B cell (primary cell): ENCODE data around the gene PEX19. TPM values are rescaled to one million over a fixed set of nuclear protein-coding genes. Genes with fewer than 3 reads are reported as not detected.

Experiments used
- ATAC-seq: fragments of 200-7000 bp; cut with Tn5 transposase; one replicate; pipeline ENCODE4 v1.10.0; 2021; ENCODE audit warnings: low read depth, mild to moderate bottlenecking, moderate number of reproducible peaks, moderate library complexity
- CTCF ChIA-PET: fragments of 350-600 bp; sonication (Branson Sonifier 250); formaldehyde crosslinking; loops from one replicate; lab custom pipeline; 2021; ENCODE audit warnings: antibody characterized with exemption, inconsistent platforms; lab: Charles Lee
- POLR2A ChIA-PET: fragments of 350-600 bp; sonication (Branson Sonifier 250); formaldehyde crosslinking; loops from one replicate; lab custom pipeline; 2021; ENCODE audit warnings: antibody characterized with exemption; lab: Charles Lee
- DNase-seq: peaks from one replicate; pipeline ENCODE4 v3.0.0; 2013
- H2AFZ ChIP-seq: 2 replicates; pipeline ENCODE4 v1.6.1; 2012; ENCODE audit warnings: mild to moderate bottlenecking, low read depth, low read length; ENCODE audit not compliant: insufficient read depth, poor library complexity, severe bottlenecking
- H3K27ac ChIP-seq, 2 donors: 1 replicate in 1 of 2; 2 replicates in 1 of 2; pipeline ENCODE4 v1.5.1; 2012 to 2013; ENCODE audit warnings: low read length in 2 of 2, mild to moderate bottlenecking in 2 of 2, moderate library complexity in 1 of 2
- H3K27me3 ChIP-seq, 4 experiments: fragments of 200-600 bp in 1 of 4; sonication (generic) in 1 of 4; replicated peaks in 1 of 4; 1 replicate in 2 of 4; 2 replicates in 2 of 4; pipeline versions ENCODE4 v1.6.1 to v1.7.0; 2013 to 2016; ENCODE audit warnings: low read length in 3 of 4, mild to moderate bottlenecking in 2 of 4, mixed read lengths in 1 of 4, moderate library complexity in 1 of 4; ENCODE audit not compliant: insufficient read depth in 4 of 4, control insufficient read depth in 3 of 4; ENCODE audit errors: control extremely low read depth in 1 of 4
- H3K36me3 ChIP-seq, 2 experiments: replicated peaks in 1 of 2; 1 replicate in 1 of 2; 2 replicates in 1 of 2; pipeline versions ENCODE4 v1.6.1 to v1.7.1; 2013; ENCODE audit warnings: low read length in 1 of 2; ENCODE audit not compliant: insufficient read depth in 2 of 2, control insufficient read depth in 1 of 2; ENCODE audit errors: control extremely low read depth in 1 of 2, extremely low read depth in 1 of 2
- H3K4me1 ChIP-seq, 2 donors: fragments of 200-600 bp in 1 of 2; sonication (generic) in 1 of 2; 1 replicate in 1 of 2; 2 replicates in 1 of 2; pipeline versions ENCODE4 v1.5.1 to v1.6.1; 2013 to 2017; ENCODE audit warnings: low read length in 2 of 2; ENCODE audit not compliant: control insufficient read depth in 2 of 2, insufficient read depth in 2 of 2
- H3K4me2 ChIP-seq: replicated peaks from 2 replicates; pipeline ENCODE3; 2012; ENCODE audit warnings: mild to moderate bottlenecking, low read depth, low read length; ENCODE audit not compliant: poor library complexity, severe bottlenecking
- H3K4me3 ChIP-seq, 5 experiments: fragments of 200-600 bp in 1 of 5; sonication (generic) in 1 of 5; 1 replicate in 3 of 5; 2 replicates in 2 of 5; pipeline versions ENCODE4 v1.5.1 to v1.7.0; 2011 to 2016; ENCODE audit warnings: low read length in 4 of 5, mild to moderate bottlenecking in 4 of 5, low read depth in 2 of 5, control low read depth in 1 of 5, moderate library complexity in 1 of 5; ENCODE audit not compliant: insufficient read depth in 1 of 5; ENCODE audit errors: control extremely low read depth in 1 of 5, extremely low read depth in 1 of 5
- H3K79me2 ChIP-seq: fragments of 200-600 bp; sonication (generic); one replicate; pipeline ENCODE4 v1.6.0; 2016; ENCODE audit warnings: low read length; ENCODE audit not compliant: control insufficient read depth, insufficient read depth
- H3K9ac ChIP-seq: fragments of 200-600 bp; sonication (generic); 2 replicates; pipeline ENCODE4 v1.6.1; 2017; ENCODE audit warnings: mild to moderate bottlenecking, low read length, moderate library complexity
- H3K9me3 ChIP-seq, 3 donors: one replicate each; pipeline versions ENCODE4 v1.6.1 to v1.7.1; 2013; ENCODE audit warnings: low read length in 2 of 3; ENCODE audit not compliant: control insufficient read depth in 2 of 3, insufficient read depth in 1 of 3; ENCODE audit errors: control extremely low read depth in 1 of 3
- H4K20me1 ChIP-seq: 2 replicates; pipeline ENCODE4 v1.6.0; 2012; ENCODE audit warnings: mild to moderate bottlenecking, low read length; ENCODE audit not compliant: insufficient read depth, control insufficient read depth, poor library complexity, severe bottlenecking
- H3K27ac Mint-ChIP-seq: one replicate; pipeline ENCODE4 v1.8.0; 2021; ENCODE audit warnings: mixed read lengths
- H3K27me3 Mint-ChIP-seq: one replicate; pipeline ENCODE4 v1.8.0; 2021; ENCODE audit warnings: mixed read lengths
- H3K4me1 Mint-ChIP-seq: one replicate; pipeline ENCODE4 v1.8.0; 2021; ENCODE audit warnings: mixed read lengths
- H3K4me3 Mint-ChIP-seq: one replicate; pipeline ENCODE4 v1.8.0; 2021; ENCODE audit warnings: mixed read lengths
- H3K9me3 Mint-ChIP-seq: one replicate; pipeline ENCODE4 v1.8.0; 2022; ENCODE audit warnings: mixed read lengths; ENCODE audit not compliant: insufficient read depth
- EZH2 ChIP-seq: IDR thresholded peaks from 2 replicates; pipeline ENCODE4 v1.6.1; 2012; ENCODE audit warnings: borderline replicate concordance, low read depth, mild to moderate bottlenecking, moderate library complexity, low read length; ENCODE audit not compliant: insufficient read depth, poor library complexity, severe bottlenecking
- WGBS: methylation state at CpG from one replicate; pipeline ENCODE4 v1.1.5; 2013; ENCODE audit warnings: missing lambda C conversion rate; ENCODE audit not compliant: insufficient coverage; 5-methylcytosine and 5-hydroxymethylcytosine counted together
- intact Hi-C: fragments of 100-400 bp; cut with micrococcal nuclease; formaldehyde crosslinking; loops from one replicate; pipeline ENCODE4 v1.10.0; 2022
- polyA plus RNA-seq: library from polyadenylated mRNA; depleted of rRNA; stranded (reverse); fragments of >200 nt; gene quantifications from 2 replicates; pipeline ENCODE4 v1.2.3, GENCODE V29; 2012
- total RNA-seq, 2 donors: library from RNA; stranded (reverse); fragments of 120-200 nt in 1 of 2; gene quantifications; 1 replicate in 1 of 2; 2 replicates in 1 of 2; pipeline versions ENCODE4 v1.2.3 to v1.2.4, GENCODE V29; 2013 to 2022
- TF ChIP-seq, protein P1 (sequence below): fragments of 200-600 bp; IDR thresholded peaks from one replicate; pipeline ENCODE4 v1.8.0; 2022; ENCODE audit warnings: antibody characterized with exemption, mild to moderate bottlenecking

The PEX19 gene
- total and polyA plus RNA-seq, 2 donors (not counting 1 experiment from before 2014, with no cell fraction given), result 20.3 to 56.0 TPM

DNA sequence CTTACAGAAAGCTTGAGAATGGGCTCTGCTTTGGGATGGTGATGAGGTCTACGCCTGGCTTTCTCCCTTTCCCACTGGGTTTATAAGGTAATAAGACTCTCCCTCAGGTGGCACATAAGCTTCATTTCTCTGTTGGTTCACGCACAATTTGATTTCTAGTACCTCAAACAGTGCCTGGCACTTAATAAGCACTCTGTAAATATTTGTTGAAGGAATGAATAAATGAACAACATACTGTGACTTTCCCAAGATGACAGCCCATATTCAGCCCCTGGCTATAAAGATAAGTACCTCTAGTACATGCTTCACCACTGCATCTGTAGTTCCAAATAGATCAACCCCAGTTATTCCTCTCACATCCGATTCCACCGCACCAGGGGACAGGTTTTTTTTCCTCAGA is 40.3 kb upstream of the PEX19 start:
- no peaks in the 10 kb centered on the region for H3K27me3 Mint-ChIP-seq
- no CpG with 5 or more reads among the region's 4 CpGs for WGBS
- H3K27ac ChIP-seq, result no peak overlapping the region
- H3K9ac ChIP-seq, result no peak overlapping the region
- peak overlapping the region; percentile 23 for H3K27ac Mint-ChIP-seq
- intact Hi-C loops, result no loop called here
- no peaks in the 10 kb centered on the region for H3K27me3 ChIP-seq
- DNase-seq (no peak), ATAC-seq (no peak)
- H3K4me1 ChIP-seq, result no peaks in the 10 kb centered on the region
- H4K20me1 ChIP-seq, result peaks cover 4% of the 10 kb centered on the region
- peaks cover 14% of the 10 kb centered on the region for H3K79me2 ChIP-seq
- no peak overlapping the region for H3K4me3 ChIP-seq
- H3K4me3 Mint-ChIP-seq, result no peak overlapping the region
- ChIA-PET POLR2A (no interaction called here), CTCF (interaction anchor here (0.7 kb wide), 1 partner anchor 34 kb away, joined by 3 read pairs; no protein-coding TSS in a partner anchor)
- peaks cover 1 to 86% of the 10 kb centered on the region in 2 experiments for H3K36me3 ChIP-seq
- no peak overlapping the region for H2AFZ ChIP-seq
- H3K9me3 ChIP-seq, result no peaks in the 10 kb centered on the region
- H3K4me2 ChIP-seq, result no peak overlapping the region
- no peak for TF ChIP-seq EZH2
- TF ChIP-seq, protein P1, sequence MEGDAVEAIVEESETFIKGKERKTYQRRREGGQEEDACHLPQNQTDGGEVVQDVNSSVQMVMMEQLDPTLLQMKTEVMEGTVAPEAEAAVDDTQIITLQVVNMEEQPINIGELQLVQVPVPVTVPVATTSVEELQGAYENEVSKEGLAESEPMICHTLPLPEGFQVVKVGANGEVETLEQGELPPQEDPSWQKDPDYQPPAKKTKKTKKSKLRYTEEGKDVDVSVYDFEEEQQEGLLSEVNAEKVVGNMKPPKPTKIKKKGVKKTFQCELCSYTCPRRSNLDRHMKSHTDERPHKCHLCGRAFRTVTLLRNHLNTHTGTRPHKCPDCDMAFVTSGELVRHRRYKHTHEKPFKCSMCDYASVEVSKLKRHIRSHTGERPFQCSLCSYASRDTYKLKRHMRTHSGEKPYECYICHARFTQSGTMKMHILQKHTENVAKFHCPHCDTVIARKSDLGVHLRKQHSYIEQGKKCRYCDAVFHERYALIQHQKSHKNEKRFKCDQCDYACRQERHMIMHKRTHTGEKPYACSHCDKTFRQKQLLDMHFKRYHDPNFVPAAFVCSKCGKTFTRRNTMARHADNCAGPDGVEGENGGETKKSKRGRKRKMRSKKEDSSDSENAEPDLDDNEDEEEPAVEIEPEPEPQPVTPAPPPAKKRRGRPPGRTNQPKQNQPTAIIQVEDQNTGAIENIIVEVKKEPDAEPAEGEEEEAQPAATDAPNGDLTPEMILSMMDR, result no peak
- H3K4me1 Mint-ChIP-seq, result peaks cover 4% of the 10 kb centered on the region
- no peaks in the 10 kb centered on the region for H3K9me3 Mint-ChIP-seq

- Histone ChIP-seq H3K79me2 (peaks cover 20% of the 10 kb centered on the region), H3K4me3 (no peak overlapping the region), H2AFZ (no peak overlapping the region), H3K4me1 (no peaks in the 10 kb centered on the region), H3K36me3 (peaks cover 3 to 80% of the 10 kb centered on the region in 2 experiments), H3K27me3 (no peaks in the 10 kb centered on the region), H3K9me3 (no peaks in the 10 kb centered on the region), H4K20me1 (peaks cover 6% of the 10 kb centered on the region), H3K4me2 (no peak overlapping the region), H3K27ac (no peak overlapping the region), H3K9ac (no peak overlapping the region)
- intact Hi-C loops, result no loop called here
- Mint-ChIP-seq H3K27ac (no peak overlapping the region), H3K9me3 (no peaks in the 10 kb centered on the region), H3K4me3 (no peak overlapping the region), H3K4me1 (peaks cover 6% of the 10 kb centered on the region), H3K27me3 (no peaks in the 10 kb centered on the region)
- WGBS, result no CpG with 5 or more reads among the region's 6 CpGs
- ATAC-seq (no peak), DNase-seq (no peak)
- ChIA-PET POLR2A (no interaction called here), CTCF (no interaction called here)
- TF ChIP-seq EZH2, result no peak
- TF ChIP-seq, protein P1, result no peak
Observed at GRCh38 chr1:160322831-160323230, 37.9 kb upstream of the PEX19 start.
